ENCODE data around the gene TRIM9.
"Not testable (repeated sequence)": the region's sequence is repeated elsewhere in the genome, so short reads cannot be mapped to it uniquely, and the experiment has no call there.

TRIM9 gene

GRCh38 chr14:50998612-50999011 lies 96.3 kb downstream of the TRIM9 start:
- DNase-seq = no peak

GRCh38 chr14:50997712-50998111 lies 97.2 kb downstream of the TRIM9 start:
- DNase-seq = no peak

- not testable (repeated sequence) for DNase-seq
Observed at GRCh38 chr14:50994158-50994557, 100.7 kb downstream of the TRIM9 start.

DNA sequence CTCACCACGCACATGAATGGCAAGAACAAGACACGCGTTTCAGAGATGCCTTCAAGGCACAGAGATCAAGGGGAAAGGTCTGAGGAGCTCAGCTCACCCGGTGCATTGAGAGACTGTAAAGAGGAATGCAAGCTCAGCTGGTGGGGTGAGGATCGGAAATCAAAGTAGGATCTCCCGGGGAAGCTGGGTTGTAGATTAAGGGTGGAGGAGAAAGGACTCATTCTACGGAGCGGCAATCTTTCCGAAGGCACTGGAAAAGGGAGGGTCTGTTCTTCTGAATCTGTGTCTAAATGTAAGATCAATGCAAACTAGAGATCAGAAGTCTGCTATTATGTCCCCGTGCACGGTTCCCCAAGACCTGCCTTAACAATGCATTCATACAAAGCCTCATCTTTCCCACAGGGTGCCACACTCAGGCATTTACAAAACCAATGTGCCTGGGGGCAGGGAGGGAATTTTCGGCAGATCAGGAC lies 109.0 kb downstream of the TRIM9 start:
- no peak for DNase-seq

DNA sequence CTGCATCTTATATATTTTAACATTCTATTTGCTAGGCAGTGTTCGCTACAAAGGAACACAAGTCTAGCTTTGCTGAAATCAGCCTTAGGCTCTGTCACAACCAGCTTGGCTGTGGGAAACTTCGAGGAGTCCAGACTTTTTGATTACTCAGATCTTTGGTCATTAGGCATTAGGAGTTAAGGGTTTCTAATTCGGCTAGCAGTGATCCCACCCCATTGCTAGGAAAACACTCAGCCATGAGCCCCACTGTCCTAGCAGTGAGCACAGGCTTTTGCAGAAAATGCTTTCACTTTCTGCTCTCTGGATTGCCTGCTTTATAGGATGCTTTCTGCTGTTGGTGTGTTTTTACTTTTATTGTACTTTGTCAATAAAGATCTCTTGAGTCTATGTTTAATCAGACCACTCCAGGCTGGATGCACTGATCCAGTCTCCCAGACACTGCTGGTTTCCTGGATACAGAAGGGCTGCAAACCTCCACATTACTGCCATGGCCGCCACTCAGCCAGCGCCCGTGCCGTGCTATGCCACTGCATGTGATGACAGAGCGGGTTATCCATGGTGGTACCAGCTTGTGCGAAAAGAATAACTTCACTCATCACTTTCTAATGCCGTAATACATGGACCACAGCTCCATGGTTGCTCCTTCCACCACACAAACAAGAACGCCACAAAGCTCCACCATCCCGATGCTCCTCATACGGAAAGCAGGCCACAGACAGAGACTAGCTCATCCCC lies 109.6 kb downstream of the TRIM9 start:
- no peak for DNase-seq

DNA sequence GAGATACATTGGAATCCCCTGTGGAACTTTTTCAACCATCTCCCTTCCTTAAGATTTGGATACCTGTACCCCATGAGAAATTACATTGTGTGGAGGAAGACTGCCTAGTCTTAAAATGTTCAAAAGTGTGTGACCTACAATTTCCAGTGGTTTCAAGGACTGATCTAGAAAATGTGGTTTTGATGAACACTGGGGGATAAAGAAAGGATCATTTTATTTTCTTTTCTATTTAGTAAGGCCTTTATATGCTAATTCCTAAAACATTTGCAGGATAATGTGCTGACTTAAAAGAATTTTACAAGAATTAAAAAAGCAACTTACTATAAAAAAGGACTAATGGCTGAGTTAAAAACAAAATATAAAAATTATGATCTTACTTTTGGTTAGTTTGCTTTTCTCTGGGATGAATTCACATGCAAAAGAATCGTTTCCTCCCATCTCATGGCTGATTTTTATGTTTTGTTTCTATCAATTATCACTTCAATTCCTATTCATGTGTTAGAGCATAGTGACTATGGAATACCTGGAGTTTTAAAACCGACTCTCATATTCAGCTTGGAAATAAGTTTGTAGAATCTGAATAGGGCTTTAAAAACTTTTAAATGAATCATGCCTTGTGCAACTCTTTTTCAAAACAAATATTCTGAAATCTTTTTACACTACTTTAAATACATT lies 110.7 kb downstream of the TRIM9 start:
- no peak for DNase-seq

DNA sequence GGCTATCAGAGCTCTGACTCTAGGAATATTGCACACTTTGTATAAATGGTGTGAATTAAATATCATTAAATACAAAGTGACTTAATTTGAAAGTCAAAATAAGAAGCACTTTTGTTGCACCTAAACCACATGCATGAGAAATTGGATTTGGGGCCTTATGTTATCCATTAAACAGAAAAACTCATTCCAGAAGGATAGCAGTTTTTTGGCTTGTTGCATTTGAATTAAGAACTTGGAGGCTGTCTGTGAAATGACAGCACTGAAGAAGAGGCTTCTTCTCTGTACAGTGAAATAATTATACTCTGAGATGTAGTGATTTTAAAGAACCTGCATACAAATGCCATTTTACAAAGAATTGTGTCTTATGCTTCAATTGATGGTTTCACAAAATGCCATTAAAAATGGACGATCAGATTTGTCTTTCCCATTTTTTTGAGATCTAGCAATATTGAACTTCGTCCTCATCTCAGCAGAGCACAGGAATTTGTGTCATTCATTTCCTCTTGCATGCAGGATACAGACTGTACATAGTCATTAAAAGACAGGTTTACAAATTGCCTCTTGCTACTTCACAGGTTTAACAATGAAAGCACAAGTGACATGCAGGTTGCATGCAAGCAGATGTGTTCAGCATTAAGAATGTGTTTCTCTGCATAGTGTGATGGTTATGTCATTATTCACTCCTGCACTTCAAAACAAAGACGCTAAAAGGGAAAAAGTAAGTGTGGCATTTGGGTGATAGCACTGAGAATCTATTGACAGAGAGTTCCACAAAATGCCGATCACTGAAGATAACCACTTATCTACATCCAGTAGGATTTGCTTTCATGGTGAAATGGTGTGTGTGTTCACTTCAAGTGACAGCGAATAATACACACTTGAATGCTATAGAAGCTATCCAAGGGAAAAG lies 114.7 kb downstream of the TRIM9 start:
- DNase-seq = no peak

GRCh38 chr14:50978888-50979287 lies 116.0 kb downstream of the TRIM9 start:
- DNase-seq = no peak

DNA sequence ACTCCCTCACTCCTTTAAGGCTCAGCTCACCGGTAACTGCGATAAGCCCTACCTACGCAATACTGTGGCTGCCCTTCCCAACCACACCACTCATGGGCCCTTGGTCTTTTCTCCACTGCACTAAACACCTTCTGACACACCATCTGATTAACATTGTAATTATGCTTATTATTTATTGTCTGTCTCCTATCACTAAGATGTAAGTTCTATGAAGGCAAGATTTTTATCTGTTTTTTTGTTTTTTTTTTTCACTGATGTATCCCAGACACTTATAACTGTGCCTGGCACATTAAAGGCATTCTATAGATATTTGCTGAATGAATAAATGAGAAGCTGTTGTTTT lies 116.4 kb downstream of the TRIM9 start:
- no peak for DNase-seq

DNA sequence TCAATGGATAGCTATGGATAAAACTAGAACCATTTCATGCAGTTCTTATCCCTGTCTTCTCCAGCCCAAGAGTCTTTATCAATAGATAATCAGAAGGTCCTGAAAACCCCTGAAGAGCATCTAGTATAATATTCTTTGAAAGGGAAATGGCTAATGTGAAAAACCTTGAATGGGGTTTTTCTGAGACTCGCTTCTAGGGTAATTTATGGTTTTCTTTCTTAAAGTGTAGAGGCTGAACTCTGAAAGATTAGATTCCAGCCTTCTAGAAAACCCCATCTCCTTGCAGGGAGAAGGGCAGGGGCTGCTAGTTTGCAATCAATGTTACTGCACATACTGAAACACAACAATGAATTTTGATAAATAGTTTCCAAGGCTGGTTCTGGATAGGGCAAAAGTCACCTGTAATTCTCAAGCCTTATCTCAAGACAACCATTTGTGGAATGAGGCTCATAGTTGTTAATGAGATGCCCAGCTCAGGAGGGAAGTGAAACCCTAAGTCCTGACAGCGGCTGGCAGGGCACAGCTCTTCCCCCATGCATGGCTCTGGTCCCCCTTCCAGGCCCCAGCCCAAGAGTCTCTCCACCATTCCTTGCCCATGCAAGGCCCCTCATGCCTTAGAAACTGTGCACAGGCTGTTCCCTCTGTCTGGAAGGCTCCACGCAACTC lies 116.9 kb downstream of the TRIM9 start:
- no peak for DNase-seq

- no peak for DNase-seq
Observed at GRCh38 chr14:50974118-50974517, 120.8 kb downstream of the TRIM9 start.

DNA sequence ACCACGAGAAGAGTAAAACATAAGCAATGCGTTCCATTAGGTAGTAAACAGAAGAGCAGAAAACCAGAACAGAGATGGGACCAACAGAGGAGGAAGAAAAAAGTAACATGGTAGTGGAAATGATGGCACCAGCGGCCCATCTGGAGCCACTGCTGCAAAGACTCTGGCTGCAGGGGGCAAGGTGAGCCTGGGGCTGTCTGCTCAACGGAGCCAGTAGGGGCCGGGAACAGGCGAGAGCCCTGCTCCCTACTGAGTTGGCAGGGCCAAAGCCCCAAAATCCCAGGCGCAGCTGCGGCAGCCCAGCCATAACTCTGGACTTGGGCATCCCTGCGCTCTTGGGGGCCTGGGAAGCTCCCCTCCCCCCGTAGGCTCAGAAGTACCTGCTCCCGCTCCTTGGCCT lies 122.2 kb downstream of the TRIM9 start:
- DNase-seq = no peak

DNA sequence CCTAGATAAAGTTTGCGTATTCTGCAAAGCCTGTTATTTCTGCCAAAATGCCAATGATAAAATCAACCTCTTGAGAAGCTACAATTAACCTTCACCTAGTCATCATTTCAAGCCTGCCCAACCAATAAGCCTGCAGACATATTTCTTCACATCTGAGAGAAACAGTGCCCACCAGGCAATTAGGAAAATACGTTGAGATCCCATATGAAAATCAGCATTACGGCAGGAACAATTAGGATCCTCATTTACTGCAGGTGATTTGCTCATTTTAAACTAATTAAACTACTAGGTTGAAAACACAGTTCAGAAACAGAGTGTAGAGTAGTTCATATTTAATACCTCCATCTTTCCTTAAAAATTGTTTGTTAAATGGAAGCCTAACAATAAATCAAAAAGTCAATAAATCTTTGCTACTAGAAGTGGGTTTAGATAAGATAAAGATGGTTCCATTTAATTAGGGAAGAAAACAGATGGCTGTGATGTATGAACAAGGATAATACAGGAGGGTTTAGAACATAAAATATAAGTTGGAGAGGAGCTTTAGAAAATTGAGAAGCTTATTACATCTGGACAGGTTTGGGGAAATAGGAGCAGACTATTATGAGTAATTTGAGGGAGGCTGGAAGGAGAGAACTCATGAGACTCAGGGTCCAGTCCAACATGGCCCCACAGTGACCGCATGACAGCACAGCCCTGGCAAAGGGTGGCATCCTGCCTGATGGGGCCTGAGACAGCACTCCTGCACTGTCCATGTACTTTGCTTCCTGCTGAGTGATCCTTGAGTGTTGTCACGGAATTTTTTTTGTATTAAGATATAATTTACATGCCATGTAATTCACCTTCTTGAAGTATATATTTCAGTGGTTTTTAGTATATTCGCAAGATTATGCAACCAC lies 123.8 kb downstream of the TRIM9 start:
- no peak for DNase-seq

GRCh38 chr14:50967790-50968189 lies 127.1 kb downstream of the TRIM9 start:
- no peak for DNase-seq

GRCh38 chr14:50967103-50967502 lies 127.8 kb downstream of the TRIM9 start:
- DNase-seq = no peak

GRCh38 chr14:50964683-50965390 lies 130.1 kb downstream of the TRIM9 start:
- no peak for DNase-seq

- no peak for DNase-seq
Observed at GRCh38 chr14:50963919-50964318, 131.0 kb downstream of the TRIM9 start.

GRCh38 chr14:50961605-50962221 lies 133.2 kb downstream of the TRIM9 start:
- DNase-seq = no peak

DNA sequence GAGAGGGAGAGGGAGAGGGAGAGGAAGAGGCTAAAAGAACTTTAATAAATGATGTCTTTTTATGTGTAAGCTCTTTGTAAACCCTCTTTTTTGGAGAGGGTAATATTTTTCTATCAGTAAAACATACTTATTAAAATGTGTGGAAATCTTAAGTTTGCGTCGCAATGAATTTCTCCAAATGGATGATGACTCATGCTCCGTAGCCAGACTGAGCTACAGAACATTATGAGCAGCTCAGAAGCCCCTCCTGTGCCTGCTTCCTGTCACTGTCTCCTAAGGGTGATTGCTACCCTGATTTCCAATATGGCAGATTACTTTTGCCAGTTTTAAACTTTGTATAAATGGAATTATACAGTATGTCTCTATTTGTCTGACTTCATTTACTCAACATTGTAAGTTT lies 137.6 kb downstream of the TRIM9 start:
- no peak for DNase-seq

DNA sequence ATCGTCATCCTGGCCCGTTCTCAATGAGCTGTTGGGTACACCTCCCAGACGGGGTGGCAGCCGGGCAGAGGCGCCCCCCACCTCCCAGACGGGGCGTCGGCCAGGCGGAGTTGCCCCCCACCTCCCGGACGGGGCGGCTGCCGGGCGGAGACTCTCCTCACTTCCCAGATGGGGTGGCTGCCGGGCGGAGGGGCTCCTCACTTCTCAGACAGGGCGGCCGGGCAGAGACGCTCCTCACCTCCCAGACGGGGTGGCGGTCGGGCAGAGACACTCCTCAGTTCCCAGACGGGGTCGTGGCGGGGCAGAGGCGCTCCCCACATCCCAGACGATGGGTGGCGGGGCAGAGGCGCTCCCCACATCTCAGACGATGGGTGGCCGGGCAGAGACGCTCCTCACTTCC lies 138.5 kb downstream of the TRIM9 start:
- DNase-seq = not testable (repeated sequence)
